Coronary artery (tissue), 2 donors: ENCODE results near the gene HOXB4.

Source experiments
- DNase-seq: peaks from one replicate; pipeline ENCODE4 v3.0.0-alpha.2; 2017; ENCODE audit warnings: low spot score
- H3K27ac ChIP-seq, 2 donors: fragments of 200-600 bp; sonication (generic); one replicate each; pipeline ENCODE4 v1.5.1; 2016 to 2019
- H3K4me3 ChIP-seq: fragments of 200-600 bp; sonication (generic); 2 replicates; pipeline ENCODE4 v1.5.1; 2016; ENCODE audit warnings: mild to moderate bottlenecking, moderate library complexity
- CTCF ChIP-seq: fragments of 200-600 bp; sonication (generic); IDR thresholded peaks from one replicate; pipeline ENCODE4 v1.5.1; 2019; ENCODE audit warnings: antibody characterized with exemption

HOXB4 gene

GRCh38 chr17:48558057-48558830, 19.9 kb downstream of the HOXB4 start:
- no peak for DNase-seq
- Histone ChIP-seq H3K27ac (peak overlapping the region in 1 of 2 donors; percentile 87), H3K4me3 (no peak overlapping the region)
- TF ChIP-seq CTCF, result no peak

- no peak for DNase-seq
- Histone ChIP-seq H3K4me3 (peak overlapping the region; percentile 14), H3K27ac (peak overlapping the region; percentile 27 to 87)
- no peak for TF ChIP-seq CTCF
Measured at GRCh38 chr17:48556576-48557401, 21.4 kb downstream of the HOXB4 start.

GRCh38 chr17:48556229-48556575, 21.9 kb downstream of the HOXB4 start:
- TF ChIP-seq CTCF, result no peak
- peak overlapping the region in 1 of 2 donors; percentile 87 for H3K27ac ChIP-seq
- no peak for DNase-seq
- H3K4me3 ChIP-seq, result peak overlapping the region; percentile 73

GRCh38 chr17:48555258-48556228, 22.6 kb downstream of the HOXB4 start:
- Histone ChIP-seq H3K4me3 (peak overlapping the region; percentile 73), H3K27ac (peak overlapping the region; percentile 80 to 87)
- TF ChIP-seq CTCF, result peak; percentile 58
- DNase-seq, result no peak

GRCh38 chr17:48554412-48555257, 23.5 kb downstream of the HOXB4 start:
- Histone ChIP-seq H3K27ac (peak overlapping the region; percentile 80 to 87), H3K4me3 (peak overlapping the region; percentile 73)
- no peak for TF ChIP-seq CTCF
- no peak for DNase-seq

GRCh38 chr17:48553826-48554225, 24.3 kb downstream of the HOXB4 start:
- DNase-seq, result no peak
- no peak for TF ChIP-seq CTCF
- H3K4me3 ChIP-seq, result peak overlapping the region; percentile 73
- H3K27ac ChIP-seq, result peak overlapping the region; percentile 80 to 87
